Nephron progenitor cell (in vitro differentiated cells): Measurements from ENCODE around the gene LNX1.

Experiments used
- DNase-seq: peaks from one replicate; pipeline ENCODE4 v3.0.0; 2021
- H3K27ac Mint-ChIP-seq: 2 replicates; pipeline ENCODE4 v1.8.0; 2021; ENCODE audit warnings: mild to moderate bottlenecking, moderate library complexity, mixed read lengths
- H3K27me3 Mint-ChIP-seq: 2 replicates; pipeline ENCODE4 v1.8.0; 2021; ENCODE audit warnings: mild to moderate bottlenecking, low read depth, mixed read lengths; ENCODE audit not compliant: poor library complexity
- H3K36me3 Mint-ChIP-seq: 2 replicates; pipeline ENCODE4 v1.8.0; 2021; ENCODE audit warnings: low read depth, mixed read lengths
- H3K4me1 Mint-ChIP-seq: 2 replicates; pipeline ENCODE4 v1.8.0; 2021; ENCODE audit warnings: mixed read lengths
- H3K4me3 Mint-ChIP-seq: 2 replicates; pipeline ENCODE4 v1.8.0; 2021; ENCODE audit warnings: mild to moderate bottlenecking, moderate library complexity, mixed read lengths
- H3K9me3 Mint-ChIP-seq: 2 replicates; pipeline ENCODE4 v1.8.0; 2021; ENCODE audit warnings: mild to moderate bottlenecking, moderate library complexity, mixed read lengths
- CTCF ChIP-seq: fragments of 200-600 bp; sonication (generic); IDR thresholded peaks from 2 replicates; pipeline ENCODE4 v1.5.0; 2021; ENCODE audit warnings: antibody characterized with exemption

LNX1 gene

GRCh38 chr4:53598901-53599300 lies 7.6 kb upstream of the LNX1 start:
- no peak for TF ChIP-seq CTCF
- Mint-ChIP-seq H3K27me3 (peaks cover 6% of the 10 kb centered on the region), H3K4me1 (no peaks in the 10 kb centered on the region), H3K27ac (no peak overlapping the region), H3K36me3 (no peaks in the 10 kb centered on the region), H3K9me3 (peaks cover 3% of the 10 kb centered on the region), H3K4me3 (no peak overlapping the region)
- DNase-seq = no peak

GRCh38 chr4:53598483-53598882 lies 7.2 kb upstream of the LNX1 start:
- Mint-ChIP-seq H3K27me3 (peaks cover 6% of the 10 kb centered on the region), H3K27ac (no peak overlapping the region), H3K36me3 (no peaks in the 10 kb centered on the region), H3K9me3 (peaks cover 2% of the 10 kb centered on the region), H3K4me1 (peaks cover 1% of the 10 kb centered on the region), H3K4me3 (no peak overlapping the region)
- no peak for TF ChIP-seq CTCF
- no peak for DNase-seq

- H3K36me3 Mint-ChIP-seq = no peaks in the 10 kb centered on the region
- no peak for DNase-seq
- H3K4me1 Mint-ChIP-seq = peaks cover 17% of the 10 kb centered on the region
- H3K27me3 Mint-ChIP-seq = peaks cover 3% of the 10 kb centered on the region
- no peaks in the 10 kb centered on the region for H3K9me3 Mint-ChIP-seq
- no peak overlapping the region for H3K27ac Mint-ChIP-seq
- no peak for TF ChIP-seq CTCF
- no peak overlapping the region for H3K4me3 Mint-ChIP-seq
These were observed 5.6 kb upstream of the LNX1 start for GRCh38 chr4:53596901-53597300.

- Mint-ChIP-seq H3K4me1 (peaks cover 27% of the 10 kb centered on the region), H3K36me3 (no peaks in the 10 kb centered on the region), H3K27ac (no peak overlapping the region), H3K4me3 (no peak overlapping the region), H3K27me3 (peaks cover 6% of the 10 kb centered on the region), H3K9me3 (no peaks in the 10 kb centered on the region)
- no peak for TF ChIP-seq CTCF
- no peak for DNase-seq
These were observed 4.5 kb upstream of the LNX1 start for GRCh38 chr4:53595834-53596233.

- Mint-ChIP-seq H3K4me3 (no peak overlapping the region), H3K9me3 (no peaks in the 10 kb centered on the region)
These were observed 3.9 kb upstream of the LNX1 start for GRCh38 chr4:53595204-53595603.

More at GRCh38 chr4:53595204-53595603, 3.9 kb upstream of the LNX1 start:
- DNase-seq = no peak
- Mint-ChIP-seq H3K27me3 (peaks cover 6% of the 10 kb centered on the region), H3K36me3 (no peaks in the 10 kb centered on the region), H3K27ac (no peak overlapping the region), H3K4me1 (peaks cover 34% of the 10 kb centered on the region)
- TF ChIP-seq CTCF = no peak
